Upper lobe of left lung (tissue), 4 donors: ENCODE data around the gene TPSD1.
"Not testable (repeated sequence)": the region's sequence is repeated elsewhere in the genome, so short reads cannot be mapped to it uniquely, and the experiment has no call there.

ENCODE experiments used
- EP300 ChIP-seq, 4 donors: sonication (generic); formaldehyde crosslinking; IDR thresholded peaks; one replicate each; pipeline ENCODE4 v1.5.1; 2017; ENCODE audit warnings: antibody characterized with exemption in 4 of 4, control low read depth in 2 of 4
- POLR2AphosphoS5 ChIP-seq, 2 donors: sonication (generic); formaldehyde crosslinking; IDR thresholded peaks; one replicate each; pipeline ENCODE4 v1.5.1; 2017; ENCODE audit warnings: antibody characterized with exemption in 2 of 2

GRCh38 chr16:1249031-1249755, 6.7 kb upstream of the TPSD1 start:
- TF ChIP-seq POLR2AphosphoS5, EP300 (IDR thresholded peaks at IDR 0.05): not testable (repeated sequence)
